CD4-positive, alpha-beta memory T cell (primary cell): ENCODE results near the gene ESRRB. TPM values are rescaled to one million over a fixed set of nuclear protein-coding genes. Genes with fewer than 3 reads are reported as not detected.

Source experiments
- CTCF ChIA-PET: fragments of 350-600 bp; sonication (Branson Sonifier 250); formaldehyde crosslinking; loops from one replicate; lab custom pipeline; 2021; ENCODE audit warnings: inconsistent platforms; ENCODE audit not compliant: partially characterized antibody; lab: Charles Lee
- POLR2A ChIA-PET: fragments of 350-600 bp; sonication (Branson Sonifier 250); formaldehyde crosslinking; loops from one replicate; lab custom pipeline; 2021; ENCODE audit not compliant: partially characterized antibody; lab: Charles Lee
- DNase-seq, 5 donors: peaks; one replicate each; pipeline versions ENCODE4 v3.0.0 to v3.0.0-alpha.2; 2020 to 2022; ENCODE audit warnings: mixed read lengths in 1 of 5
- H3K27ac ChIP-seq: one replicate; pipeline ENCODE4 v1.7.0; 2013; ENCODE audit warnings: low read depth, low read length
- H3K27me3 ChIP-seq: 2 replicates; pipeline ENCODE4 v1.7.0; 2013; ENCODE audit warnings: mild to moderate bottlenecking, low read length, moderate library complexity; ENCODE audit not compliant: insufficient read depth
- H3K36me3 ChIP-seq: 2 replicates; pipeline ENCODE4 v1.7.0; 2013; ENCODE audit warnings: mild to moderate bottlenecking, low read length, moderate library complexity; ENCODE audit not compliant: insufficient read depth
- H3K4me1 ChIP-seq: 2 replicates; pipeline ENCODE4 v1.7.0; 2013; ENCODE audit warnings: mild to moderate bottlenecking, low read length, moderate library complexity; ENCODE audit not compliant: insufficient read depth
- H3K4me3 ChIP-seq, 2 donors: one replicate each; pipeline ENCODE4 v1.7.0; 2013; ENCODE audit warnings: low read length in 2 of 2, mild to moderate bottlenecking in 1 of 2
- H3K9me3 ChIP-seq, 2 donors: one replicate each; pipeline ENCODE4 v1.7.0; 2013; ENCODE audit warnings: low read length in 2 of 2, control low read depth in 1 of 2; ENCODE audit not compliant: control insufficient read depth in 1 of 2
- H3K27ac Mint-ChIP-seq, 7 donors: one replicate each; pipeline ENCODE4 v1.8.0; 2020 to 2021; ENCODE audit warnings: mixed read lengths in 7 of 7, mild to moderate bottlenecking in 6 of 7, inconsistent platforms in 3 of 7, moderate library complexity in 3 of 7
- H3K27me3 Mint-ChIP-seq, 2 donors: one replicate each; pipeline ENCODE4 v1.8.0; 2020 to 2021; ENCODE audit warnings: mixed read lengths in 2 of 2
- H3K36me3 Mint-ChIP-seq, 2 donors: one replicate each; pipeline ENCODE4 v1.8.0; 2020 to 2021; ENCODE audit warnings: mixed read lengths in 2 of 2, inconsistent platforms in 1 of 2, mild to moderate bottlenecking in 1 of 2
- H3K4me1 Mint-ChIP-seq, 4 donors: one replicate each; pipeline ENCODE4 v1.8.0; 2020 to 2021; ENCODE audit warnings: mixed read lengths in 4 of 4, mild to moderate bottlenecking in 1 of 4
- H3K4me3 Mint-ChIP-seq, 8 donors: one replicate each; pipeline ENCODE4 v1.8.0; 2020 to 2021; ENCODE audit warnings: mixed read lengths in 8 of 8, mild to moderate bottlenecking in 7 of 8, moderate library complexity in 6 of 8, inconsistent platforms in 3 of 8
- H3K9me3 Mint-ChIP-seq, 8 donors: one replicate each; pipeline ENCODE4 v1.8.0; 2020 to 2021; ENCODE audit warnings: mixed read lengths in 8 of 8, mild to moderate bottlenecking in 5 of 8, inconsistent platforms in 3 of 8, moderate library complexity in 1 of 8
- intact Hi-C: fragments of 100-400 bp; cut with micrococcal nuclease; formaldehyde crosslinking; loops from one replicate; pipeline ENCODE4 v1.15.1; 2023
- polyA plus RNA-seq, 2 donors: library from polyadenylated mRNA; unstranded; fragments of 300-500 nt; fragmentation: Illumina TruSeq; gene quantifications; one replicate each; pipeline ENCODE4 v1.2.3, GENCODE V29; 2021
- total RNA-seq, 2 experiments: library from RNA; stranded (reverse); gene quantifications; one replicate each; pipeline ENCODE4 v1.2.3, GENCODE V29; 2021

The ESRRB gene
- total and polyA plus RNA-seq, 4 experiments from 2014 or later: 0.09 TPM; not detected in 3

GRCh38 chr14:76405627-76406026, 29.7 kb downstream of the ESRRB start:
- no peaks in the 10 kb centered on the region for H3K4me1 Mint-ChIP-seq
- H3K27ac Mint-ChIP-seq: no peak overlapping the region
- CTCF ChIA-PET: no interaction called here
- no peaks in the 10 kb centered on the region for H3K9me3 ChIP-seq
- H3K4me3 Mint-ChIP-seq: no peak overlapping the region
- POLR2A ChIA-PET: no interaction called here
- DNase-seq: no peak
- no peaks in the 10 kb centered on the region for H3K36me3 ChIP-seq
- no peaks in the 10 kb centered on the region for H3K36me3 Mint-ChIP-seq
- no peaks in the 10 kb centered on the region for H3K9me3 Mint-ChIP-seq
- H3K27me3 Mint-ChIP-seq: peaks cover 5 to 17% of the 10 kb centered on the region in 2 donors
- no peak overlapping the region for H3K27ac ChIP-seq
- intact Hi-C loops: no loop called here
- no peaks in the 10 kb centered on the region for H3K27me3 ChIP-seq
- H3K4me1 ChIP-seq: no peaks in the 10 kb centered on the region
- H3K4me3 ChIP-seq: no peak overlapping the region

- Mint-ChIP-seq H3K27me3 (peaks cover 7 to 23% of the 10 kb centered on the region in 2 donors), H3K4me1 (no peaks in the 10 kb centered on the region), H3K27ac (no peak overlapping the region), H3K36me3 (no peaks in the 10 kb centered on the region), H3K4me3 (no peak overlapping the region), H3K9me3 (no peaks in the 10 kb centered on the region)
- no peak overlapping the region for H3K4me3 ChIP-seq
- H3K9me3 ChIP-seq: no peaks in the 10 kb centered on the region
- no peaks in the 10 kb centered on the region for H3K27me3 ChIP-seq
- H3K36me3 ChIP-seq: no peaks in the 10 kb centered on the region
- intact Hi-C loops: no loop called here
- no peaks in the 10 kb centered on the region for H3K4me1 ChIP-seq
- CTCF ChIA-PET: no interaction called here
- POLR2A ChIA-PET: no interaction called here
- DNase-seq: no peak
- no peak overlapping the region for H3K27ac ChIP-seq
These were observed 31.7 kb downstream of the ESRRB start for GRCh38 chr14:76407449-76408150.

- no peak for DNase-seq
- ChIA-PET POLR2A (no interaction called here), CTCF (interaction anchor here (1.1 kb wide), 1 partner anchor 57 kb away, joined by 3 read pairs; no protein-coding TSS in a partner anchor)
- Mint-ChIP-seq H3K27me3 (peaks cover 11 to 27% of the 10 kb centered on the region in 2 donors), H3K27ac (no peak overlapping the region), H3K9me3 (no peaks in the 10 kb centered on the region), H3K36me3 (no peaks in the 10 kb centered on the region), H3K4me1 (peaks cover 0 to 2% (median 0%) of the 10 kb centered on the region in 4 donors), H3K4me3 (no peak overlapping the region)
- Histone ChIP-seq H3K9me3 (no peaks in the 10 kb centered on the region), H3K36me3 (no peaks in the 10 kb centered on the region), H3K27me3 (no peaks in the 10 kb centered on the region), H3K27ac (no peak overlapping the region), H3K4me3 (no peak overlapping the region), H3K4me1 (no peaks in the 10 kb centered on the region)
- intact Hi-C loops: no loop called here
These were observed 32.9 kb downstream of the ESRRB start for GRCh38 chr14:76408877-76409276.

- Histone ChIP-seq H3K4me1 (no peaks in the 10 kb centered on the region), H3K4me3 (no peak overlapping the region), H3K9me3 (no peaks in the 10 kb centered on the region), H3K27ac (no peak overlapping the region), H3K36me3 (no peaks in the 10 kb centered on the region), H3K27me3 (no peaks in the 10 kb centered on the region)
- no peaks in the 10 kb centered on the region for H3K36me3 Mint-ChIP-seq
- CTCF ChIA-PET: no interaction called here
- peaks cover 0 to 6% (median 4%) of the 10 kb centered on the region in 4 donors for H3K4me1 Mint-ChIP-seq
- intact Hi-C loops: no loop called here
- POLR2A ChIA-PET: no interaction called here
- no peak overlapping the region for H3K4me3 Mint-ChIP-seq
- no peak overlapping the region for H3K27ac Mint-ChIP-seq
- no peaks in the 10 kb centered on the region for H3K9me3 Mint-ChIP-seq
- peaks cover 27 to 42% of the 10 kb centered on the region in 2 donors for H3K27me3 Mint-ChIP-seq
- no peak for DNase-seq
These were observed 36.6 kb downstream of the ESRRB start for GRCh38 chr14:76412501-76412900.

- no peaks in the 10 kb centered on the region for H3K27me3 ChIP-seq
- ChIA-PET CTCF (no interaction called here), POLR2A (no interaction called here)
- H3K9me3 ChIP-seq: no peaks in the 10 kb centered on the region
- DNase-seq: no peak
- peak overlapping the region in 1 of 8 donors; percentile 24 for H3K4me3 Mint-ChIP-seq
- no peak overlapping the region for H3K4me3 ChIP-seq
- intact Hi-C loops: no loop called here
- peaks cover 0 to 6% (median 4%) of the 10 kb centered on the region in 4 donors for H3K4me1 Mint-ChIP-seq
- no peaks in the 10 kb centered on the region for H3K36me3 ChIP-seq
- no peaks in the 10 kb centered on the region for H3K9me3 Mint-ChIP-seq
- no peak overlapping the region for H3K27ac ChIP-seq
- no peaks in the 10 kb centered on the region for H3K4me1 ChIP-seq
- H3K27ac Mint-ChIP-seq: no peak overlapping the region
- no peaks in the 10 kb centered on the region for H3K36me3 Mint-ChIP-seq
- peaks cover 29 to 43% of the 10 kb centered on the region in 2 donors for H3K27me3 Mint-ChIP-seq
These were observed 37.4 kb downstream of the ESRRB start for GRCh38 chr14:76413106-76413961.

GRCh38 chr14:76413962-76414600, 38.1 kb downstream of the ESRRB start:
- H3K4me3 Mint-ChIP-seq: peak overlapping the region in 1 of 8 donors; percentile 35

GRCh38 chr14:76419399-76419798, 43.5 kb downstream of the ESRRB start:
- Mint-ChIP-seq H3K27ac (no peak overlapping the region), H3K36me3 (no peaks in the 10 kb centered on the region), H3K27me3 (peaks cover 16 to 22% of the 10 kb centered on the region in 2 donors), H3K9me3 (no peaks in the 10 kb centered on the region), H3K4me3 (no peak overlapping the region), H3K4me1 (peaks cover 0 to under 1% (median under 1%) of the 10 kb centered on the region in 4 donors)
- ChIA-PET CTCF (no interaction called here), POLR2A (no interaction called here)
- Histone ChIP-seq H3K4me3 (no peak overlapping the region), H3K9me3 (no peaks in the 10 kb centered on the region), H3K4me1 (no peaks in the 10 kb centered on the region), H3K27me3 (no peaks in the 10 kb centered on the region), H3K36me3 (no peaks in the 10 kb centered on the region), H3K27ac (no peak overlapping the region)
- no peak for DNase-seq
- intact Hi-C loops: no loop called here

More at GRCh38 chr14:76413962-76414600, 38.1 kb downstream of the ESRRB start:
- POLR2A ChIA-PET: no interaction called here
- Mint-ChIP-seq H3K27ac (no peak overlapping the region), H3K4me1 (peaks cover 0 to 6% (median 4%) of the 10 kb centered on the region in 4 donors), H3K36me3 (no peaks in the 10 kb centered on the region), H3K27me3 (peaks cover 28 to 39% of the 10 kb centered on the region in 2 donors), H3K9me3 (no peaks in the 10 kb centered on the region)
- intact Hi-C loops: no loop called here
- H3K4me1 ChIP-seq: no peaks in the 10 kb centered on the region
- no peak overlapping the region for H3K27ac ChIP-seq
- no peaks in the 10 kb centered on the region for H3K9me3 ChIP-seq
- CTCF ChIA-PET: no interaction called here
- no peak overlapping the region for H3K4me3 ChIP-seq
- no peak for DNase-seq
- H3K27me3 ChIP-seq: no peaks in the 10 kb centered on the region
- H3K36me3 ChIP-seq: no peaks in the 10 kb centered on the region
